ENCODE results near the gene TSC22D4. TPM values are rescaled to one million over a fixed set of nuclear protein-coding genes. Genes with fewer than 3 reads are reported as not detected.
A peak's percentile ranks its signal among the peaks of the same experiment; 100 is the strongest.
"Not testable (repeated sequence)": the region's sequence is repeated elsewhere in the genome, so short reads cannot be mapped to it uniquely, and the experiment has no call there.

TSC22D4 gene
- 10 to 100 TPM; 46.0 to 48.7 TPM for total RNA-seq

DNA sequence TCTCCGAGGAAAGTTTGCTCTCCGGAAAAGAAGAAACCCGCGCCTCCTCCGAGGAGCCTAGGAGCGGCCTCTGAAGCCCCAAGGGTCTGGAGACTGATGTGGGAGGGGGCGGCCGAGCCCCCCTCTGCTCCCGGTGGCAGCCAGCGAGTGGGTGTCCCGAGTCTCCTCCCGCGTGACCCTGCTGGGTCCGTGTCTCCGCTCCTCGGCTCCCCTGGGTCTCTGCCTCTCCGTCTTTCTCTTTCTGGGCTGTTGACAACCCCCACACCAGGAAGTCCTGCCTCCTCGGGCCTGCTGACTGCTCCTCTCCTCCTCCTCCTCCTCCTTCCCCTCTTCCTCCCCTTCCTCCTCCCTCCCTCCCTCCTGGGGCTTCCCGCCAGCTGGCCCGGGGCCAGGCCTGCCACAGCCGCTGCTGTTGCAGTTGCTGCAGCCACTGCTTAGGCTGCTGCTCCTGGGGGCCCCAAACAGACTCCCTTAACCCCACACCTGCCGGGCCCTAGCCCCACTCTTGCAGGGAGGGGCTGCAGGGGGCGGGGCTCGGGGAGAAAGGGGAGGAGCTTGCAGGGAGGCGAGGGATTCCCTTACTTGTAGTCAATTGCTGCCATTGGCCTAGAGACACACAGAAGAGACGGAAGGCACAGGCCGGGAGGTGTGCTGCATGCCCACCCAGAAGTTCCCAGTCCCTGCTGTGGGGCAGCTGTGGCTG, at the start of gene TSC22D4:
TSS of gene TSC22D4 (minus strand) at position 257 of the 703 bp plus-strand sequence. CDS start 1,176 bp downstream, outside the sequence.
- intact Hi-C loops (cut with micrococcal nuclease) = loop anchor here (1.0 to 5.0 kb wide), 10 partner anchors 10 to 374 kb away; partner anchors contain the start of genes FBXO24, GIGYF1, LRCH4 and MEPCE
- peaks cover 10% of the 10 kb centered on the region for H3K36me3 Mint-ChIP-seq (ENCODE audit: low read depth)
- H3K4me1 Mint-ChIP-seq (ENCODE audit: low read depth) = peaks cover 42% of the 10 kb centered on the region
- peak within 1 kb of the TSS; percentile 98 for H3K4me3 Mint-ChIP-seq
- peak within 1 kb of the TSS; percentile 92 for H3K27ac Mint-ChIP-seq
- CTCF ChIA-PET = interaction anchor here (0.6 to 5.4 kb wide), 6 partner anchors 9 to 213 kb away, joined by 3 to 45 read pairs (median 6); partner anchors contain the start of gene PPP1R35
- peak; percentile 93 for DNase-seq
- no peaks in the 10 kb centered on the region for H3K27me3 Mint-ChIP-seq (ENCODE audit: low read depth)
- no peaks in the 10 kb centered on the region for H3K9me3 Mint-ChIP-seq

- H3K27me3 Mint-ChIP-seq (ENCODE audit: low read depth); H3K4me3 Mint-ChIP-seq; H3K36me3 Mint-ChIP-seq (ENCODE audit: low read depth); H3K9me3 Mint-ChIP-seq; H3K27ac Mint-ChIP-seq; intact Hi-C loops (cut with micrococcal nuclease); DNase-seq: not testable (repeated sequence)
- CTCF ChIA-PET = interaction anchor here (1.3 to 1.5 kb wide), 2 partner anchors 31 to 45 kb away, joined by 3 to 7 read pairs; no protein-coding TSS in a partner anchor
- peaks cover 18% of the 10 kb centered on the region for H3K4me1 Mint-ChIP-seq (ENCODE audit: low read depth)
Measured at GRCh38 chr7:100528108-100528866, 49.3 kb upstream of the TSC22D4 start.

- peaks cover 17% of the 10 kb centered on the region for H3K4me1 Mint-ChIP-seq (ENCODE audit: low read depth)
- H3K27ac Mint-ChIP-seq; DNase-seq; CTCF ChIA-PET; intact Hi-C loops (cut with micrococcal nuclease); H3K9me3 Mint-ChIP-seq; H3K27me3 Mint-ChIP-seq (ENCODE audit: low read depth); H3K36me3 Mint-ChIP-seq (ENCODE audit: low read depth); H3K4me3 Mint-ChIP-seq: not testable (repeated sequence)
Measured at GRCh38 chr7:100523192-100523591, 44.2 kb upstream of the TSC22D4 start.

DNA sequence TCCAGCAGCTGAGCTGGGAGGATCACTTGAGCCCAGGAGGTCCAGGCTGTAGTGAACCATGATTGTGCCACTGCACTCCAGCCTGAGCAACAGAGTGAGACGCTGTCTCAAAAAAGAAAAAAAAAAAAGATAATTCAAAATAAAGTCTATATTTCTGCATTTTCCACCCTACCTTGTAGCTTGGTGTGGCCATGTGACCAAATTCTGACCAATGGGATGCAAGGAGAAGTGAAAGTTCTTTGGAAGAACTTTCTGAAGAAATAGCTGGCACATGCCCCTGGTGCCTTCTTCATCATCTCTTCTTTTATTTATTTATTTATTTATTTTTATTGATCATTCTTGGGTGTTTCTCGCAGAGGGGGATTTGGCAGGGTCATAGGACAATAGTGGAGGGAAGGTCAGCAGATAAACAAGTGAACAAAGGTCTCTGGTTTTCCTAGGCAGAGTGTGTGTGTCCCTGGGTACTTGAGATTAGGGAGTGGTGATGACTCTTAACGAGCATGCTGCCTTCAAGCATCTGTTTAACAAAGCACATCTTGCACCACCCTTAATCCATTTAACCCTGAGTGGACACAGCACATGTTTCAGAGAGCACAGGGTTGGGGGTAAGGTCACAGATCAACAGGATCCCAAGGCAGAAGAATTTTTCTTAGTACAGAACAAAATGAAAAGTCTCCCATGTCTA, 43.0 kb upstream of the TSC22D4 start:
- CTCF ChIA-PET = interaction anchor here (2.7 kb wide), 1 partner anchor 38 kb away, joined by 14 read pairs; no protein-coding TSS in a partner anchor
- H3K36me3 Mint-ChIP-seq (ENCODE audit: low read depth); H3K27me3 Mint-ChIP-seq (ENCODE audit: low read depth); H3K4me3 Mint-ChIP-seq; H3K27ac Mint-ChIP-seq; H3K9me3 Mint-ChIP-seq; DNase-seq; intact Hi-C loops (cut with micrococcal nuclease); H3K4me1 Mint-ChIP-seq (ENCODE audit: low read depth): not testable (repeated sequence)

DNA sequence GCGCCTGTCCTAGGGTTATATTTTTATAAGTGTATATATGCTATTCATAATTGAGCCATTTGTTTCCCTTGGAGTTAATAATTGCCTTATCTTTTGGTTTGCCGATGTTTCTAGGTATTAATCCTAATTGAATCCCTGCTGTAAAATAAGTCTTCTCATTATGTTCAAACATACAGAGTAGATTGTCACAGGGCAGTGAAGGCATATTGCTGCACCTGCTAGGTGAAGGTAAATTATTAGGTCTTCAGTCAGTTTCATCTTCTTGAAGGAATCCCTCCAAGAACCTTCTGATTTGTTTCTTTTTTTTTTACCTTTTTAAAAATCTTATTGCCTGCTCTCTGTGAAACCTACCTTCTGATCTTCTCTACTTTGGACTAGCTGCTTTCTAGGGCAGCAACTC, 42.1 kb upstream of the TSC22D4 start:
- H3K27me3 Mint-ChIP-seq (ENCODE audit: low read depth) = no peaks in the 10 kb centered on the region
- H3K4me3 Mint-ChIP-seq = no peak overlapping the region
- CTCF ChIA-PET = interaction anchor here (0.7 to 2.7 kb wide), 3 partner anchors 28 to 650 kb away, joined by 3 to 14 read pairs (median 3); no protein-coding TSS in a partner anchor
- no peak overlapping the region for H3K27ac Mint-ChIP-seq
- no peaks in the 10 kb centered on the region for H3K9me3 Mint-ChIP-seq
- H3K4me1 Mint-ChIP-seq (ENCODE audit: low read depth) = peaks cover 10% of the 10 kb centered on the region
- intact Hi-C loops (cut with micrococcal nuclease) = no loop called here
- DNase-seq = no peak
- H3K36me3 Mint-ChIP-seq (ENCODE audit: low read depth) = no peaks in the 10 kb centered on the region

GRCh38 chr7:100520138-100520537, 41.1 kb upstream of the TSC22D4 start:
- Mint-ChIP-seq H3K4me3 (no peak overlapping the region), H3K9me3 (no peaks in the 10 kb centered on the region), H3K27ac (no peak overlapping the region), H3K27me3 (ENCODE audit: low read depth) (no peaks in the 10 kb centered on the region), H3K4me1 (ENCODE audit: low read depth) (peaks cover 19% of the 10 kb centered on the region), H3K36me3 (ENCODE audit: low read depth) (no peaks in the 10 kb centered on the region)
- intact Hi-C loops (cut with micrococcal nuclease) = no loop called here
- no peak for DNase-seq
- CTCF ChIA-PET = interaction anchor here (0.6 to 2.7 kb wide), 3 partner anchors 36 to 51 kb away, joined by 3 to 14 read pairs (median 3); no protein-coding TSS in a partner anchor

DNA sequence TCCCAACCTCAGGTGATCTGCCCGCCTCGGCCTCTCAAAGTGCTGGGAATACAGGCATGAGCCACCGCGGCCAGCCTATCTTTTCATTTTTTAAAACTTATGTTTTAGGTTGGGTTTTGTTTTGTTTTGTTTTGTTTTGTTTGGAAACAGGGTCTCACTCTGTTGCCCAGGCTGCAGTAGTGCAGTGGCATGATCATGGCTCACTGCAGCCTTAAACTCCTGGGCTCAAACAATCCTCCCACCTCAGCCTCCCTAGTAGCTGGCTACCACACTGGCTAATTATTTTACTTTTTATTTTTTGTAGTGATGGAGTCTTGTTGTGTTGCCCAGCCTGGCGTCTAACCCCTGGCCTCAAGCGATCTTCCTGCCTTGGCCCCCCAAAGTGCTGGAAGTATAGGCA, 40.6 kb upstream of the TSC22D4 start:
- Mint-ChIP-seq H3K27ac (no peak overlapping the region), H3K27me3 (ENCODE audit: low read depth) (no peaks in the 10 kb centered on the region), H3K4me1 (ENCODE audit: low read depth) (peaks cover 23% of the 10 kb centered on the region), H3K9me3 (no peaks in the 10 kb centered on the region), H3K4me3 (no peak overlapping the region), H3K36me3 (ENCODE audit: low read depth) (no peaks in the 10 kb centered on the region)
- intact Hi-C loops (cut with micrococcal nuclease) = no loop called here
- CTCF ChIA-PET = interaction anchor here (0.9 to 2.7 kb wide), 2 partner anchors 40 to 50 kb away, joined by 3 to 14 read pairs; no protein-coding TSS in a partner anchor
- DNase-seq = no peak

DNA sequence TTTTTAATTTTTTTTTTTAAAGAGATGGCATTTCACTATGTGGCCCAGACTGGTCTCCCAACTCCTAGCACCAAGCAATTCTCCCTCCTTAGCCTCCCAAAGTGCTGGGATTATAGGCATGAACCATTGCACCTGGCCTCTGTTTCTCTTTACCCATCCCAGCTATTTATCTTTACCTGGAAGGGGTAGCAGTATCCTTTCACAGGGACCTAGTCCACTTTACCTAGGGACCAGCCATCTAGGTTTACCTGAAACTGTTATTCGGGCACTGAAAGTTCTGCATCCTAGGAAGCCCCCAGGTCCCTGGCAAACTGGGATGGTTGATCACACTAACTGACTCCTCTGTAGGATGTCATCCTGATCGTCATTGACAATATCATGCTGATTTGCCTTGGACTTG, 38.3 kb upstream of the TSC22D4 start:
- no peaks in the 10 kb centered on the region for H3K27me3 Mint-ChIP-seq (ENCODE audit: low read depth)
- peaks cover 24% of the 10 kb centered on the region for H3K4me1 Mint-ChIP-seq (ENCODE audit: low read depth)
- CTCF ChIA-PET = interaction anchor here (1.3 kb wide), 1 partner anchor 35 kb away, joined by 4 read pairs; no protein-coding TSS in a partner anchor
- H3K36me3 Mint-ChIP-seq (ENCODE audit: low read depth) = no peaks in the 10 kb centered on the region
- H3K27ac Mint-ChIP-seq = no peak overlapping the region
- intact Hi-C loops (cut with micrococcal nuclease) = no loop called here
- DNase-seq = no peak
- no peaks in the 10 kb centered on the region for H3K9me3 Mint-ChIP-seq
- no peak overlapping the region for H3K4me3 Mint-ChIP-seq

GRCh38 chr7:100516135-100516812, 37.3 kb upstream of the TSC22D4 start:
- Mint-ChIP-seq H3K4me3 (no peak overlapping the region), H3K36me3 (ENCODE audit: low read depth) (no peaks in the 10 kb centered on the region), H3K4me1 (ENCODE audit: low read depth) (peaks cover 24% of the 10 kb centered on the region), H3K27me3 (ENCODE audit: low read depth) (no peaks in the 10 kb centered on the region), H3K9me3 (no peaks in the 10 kb centered on the region), H3K27ac (peak overlapping the region; percentile 59)
- CTCF ChIA-PET = interaction anchor here (1.2 to 1.3 kb wide), 3 partner anchors 34 to 48 kb away, joined by 4 to 8 read pairs (median 4); no protein-coding TSS in a partner anchor
- intact Hi-C loops (cut with micrococcal nuclease) = no loop called here
- peak; percentile 38 for DNase-seq

GRCh38 chr7:100515072-100515532, 36.1 kb upstream of the TSC22D4 start:
- no peaks in the 10 kb centered on the region for H3K9me3 Mint-ChIP-seq
- no peaks in the 10 kb centered on the region for H3K36me3 Mint-ChIP-seq (ENCODE audit: low read depth)
- H3K27ac Mint-ChIP-seq = peak overlapping the region; percentile 24
- no peak for DNase-seq
- CTCF ChIA-PET = interaction anchor here (1.2 to 1.3 kb wide), 2 partner anchors 33 to 45 kb away, joined by 4 to 8 read pairs; no protein-coding TSS in a partner anchor
- no peak overlapping the region for H3K4me3 Mint-ChIP-seq
- no peaks in the 10 kb centered on the region for H3K27me3 Mint-ChIP-seq (ENCODE audit: low read depth)
- peaks cover 24% of the 10 kb centered on the region for H3K4me1 Mint-ChIP-seq (ENCODE audit: low read depth)
- intact Hi-C loops (cut with micrococcal nuclease) = no loop called here

GRCh38 chr7:100513212-100513810, 34.3 kb upstream of the TSC22D4 start:
- CTCF ChIA-PET = interaction anchor here (0.6 kb wide), 1 partner anchor 47 kb away, joined by 4 read pairs; no protein-coding TSS in a partner anchor
- Mint-ChIP-seq H3K27me3 (ENCODE audit: low read depth) (no peaks in the 10 kb centered on the region), H3K27ac (no peak overlapping the region), H3K36me3 (ENCODE audit: low read depth) (no peaks in the 10 kb centered on the region), H3K4me1 (ENCODE audit: low read depth) (peaks cover 24% of the 10 kb centered on the region), H3K9me3 (no peaks in the 10 kb centered on the region), H3K4me3 (no peak overlapping the region)
- DNase-seq = no peak
- intact Hi-C loops (cut with micrococcal nuclease) = no loop called here

All from activated naive CD4-positive, alpha-beta T cell treated with anti-CD3 and anti-CD28 coated beads for 36 hours (primary cell).